ENCODE results near the gene PHYKPL.

DNA sequence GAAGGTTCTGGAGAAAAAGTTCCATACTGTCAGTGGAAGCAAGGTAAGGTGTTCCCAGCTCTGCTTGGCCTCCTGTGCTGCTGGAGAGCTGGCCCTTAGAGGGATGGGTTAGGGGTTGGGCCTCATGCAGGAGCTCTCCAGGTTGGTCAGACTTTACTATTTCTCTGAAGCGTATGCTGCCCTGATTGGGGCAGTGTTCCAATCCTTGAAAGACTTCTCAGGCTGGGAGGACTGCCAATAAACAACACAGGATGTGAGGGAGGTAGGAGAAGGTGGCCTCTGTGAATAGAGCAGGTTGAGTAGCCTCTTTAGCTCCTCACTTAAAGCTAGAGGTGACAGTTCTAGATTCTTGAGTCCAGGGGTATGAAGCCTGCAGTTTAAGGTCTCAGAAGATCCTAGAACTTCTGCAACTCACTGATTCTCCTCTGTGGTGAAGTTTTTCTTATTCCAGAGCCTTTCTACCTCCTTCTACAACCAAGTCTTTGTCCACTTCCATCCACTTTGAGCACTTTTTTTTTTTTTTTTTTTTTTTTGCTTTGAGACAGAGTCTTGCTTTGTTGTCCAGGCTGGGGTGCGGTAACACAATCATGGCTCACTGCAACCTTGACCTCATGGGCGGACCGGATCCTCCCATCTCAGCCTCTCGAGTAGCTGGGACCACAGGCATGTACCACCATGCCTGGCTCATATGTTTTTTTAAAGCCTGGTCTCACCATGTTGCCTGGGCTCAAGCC lies 25.3 kb downstream of the PHYKPL start:
- TF ChIP-seq EZH2 (IDR thresholded peaks at IDR 0.05), result no peak
- TF ChIP-seq, protein P1, sequence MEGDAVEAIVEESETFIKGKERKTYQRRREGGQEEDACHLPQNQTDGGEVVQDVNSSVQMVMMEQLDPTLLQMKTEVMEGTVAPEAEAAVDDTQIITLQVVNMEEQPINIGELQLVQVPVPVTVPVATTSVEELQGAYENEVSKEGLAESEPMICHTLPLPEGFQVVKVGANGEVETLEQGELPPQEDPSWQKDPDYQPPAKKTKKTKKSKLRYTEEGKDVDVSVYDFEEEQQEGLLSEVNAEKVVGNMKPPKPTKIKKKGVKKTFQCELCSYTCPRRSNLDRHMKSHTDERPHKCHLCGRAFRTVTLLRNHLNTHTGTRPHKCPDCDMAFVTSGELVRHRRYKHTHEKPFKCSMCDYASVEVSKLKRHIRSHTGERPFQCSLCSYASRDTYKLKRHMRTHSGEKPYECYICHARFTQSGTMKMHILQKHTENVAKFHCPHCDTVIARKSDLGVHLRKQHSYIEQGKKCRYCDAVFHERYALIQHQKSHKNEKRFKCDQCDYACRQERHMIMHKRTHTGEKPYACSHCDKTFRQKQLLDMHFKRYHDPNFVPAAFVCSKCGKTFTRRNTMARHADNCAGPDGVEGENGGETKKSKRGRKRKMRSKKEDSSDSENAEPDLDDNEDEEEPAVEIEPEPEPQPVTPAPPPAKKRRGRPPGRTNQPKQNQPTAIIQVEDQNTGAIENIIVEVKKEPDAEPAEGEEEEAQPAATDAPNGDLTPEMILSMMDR (IDR thresholded peaks at IDR 0.05), result no peak
- no peak for TF ChIP-seq EZH2phosphoT487 (IDR thresholded peaks at IDR 0.05)
